ENCODE results near the gene CIB4.

Gene CIB4

GRCh38 chr2:26640781-26641564 is at the start of gene CIB4:
Gene CIB4, minus strand, starts transcription at chr2:26641366. Its CDS starts 52 bp downstream, at chr2:26641314.
- no peak for DNase-seq

- DNase-seq, result no peak
Observed at GRCh38 chr2:26687801-26688200, 46.6 kb upstream of the CIB4 start.

GRCh38 chr2:26687328-26687727 is 46.2 kb upstream of the CIB4 start:
- no peak for DNase-seq

GRCh38 chr2:26685989-26686839 is 45.0 kb upstream of the CIB4 start:
- DNase-seq, result no peak

GRCh38 chr2:26685341-26685740 is 44.2 kb upstream of the CIB4 start:
- DNase-seq, result no peak

- no peak for DNase-seq
Observed at GRCh38 chr2:26683583-26683982, 42.4 kb upstream of the CIB4 start.

- no peak for DNase-seq
Observed at GRCh38 chr2:26682155-26682554, 41.0 kb upstream of the CIB4 start.

GRCh38 chr2:26681656-26682055 is 40.5 kb upstream of the CIB4 start:
- DNase-seq, result no peak

GRCh38 chr2:26679867-26680266 is 38.7 kb upstream of the CIB4 start:
- no peak for DNase-seq

- DNase-seq, result no peak
Observed at GRCh38 chr2:26678035-26678434, 36.9 kb upstream of the CIB4 start.

- no peak for DNase-seq
Observed at GRCh38 chr2:26675651-26676255, 34.6 kb upstream of the CIB4 start.

GRCh38 chr2:26674771-26675170 is 33.6 kb upstream of the CIB4 start:
- no peak for DNase-seq

GRCh38 chr2:26674002-26674751 is 33.0 kb upstream of the CIB4 start:
- no peak for DNase-seq

- no peak for DNase-seq
Observed at GRCh38 chr2:26672818-26673393, 31.7 kb upstream of the CIB4 start.

- no peak for DNase-seq
Observed at GRCh38 chr2:26672112-26672817, 31.1 kb upstream of the CIB4 start.

GRCh38 chr2:26671691-26672090 is 30.5 kb upstream of the CIB4 start:
- no peak for DNase-seq

GRCh38 chr2:26670931-26671460 is 29.8 kb upstream of the CIB4 start:
- no peak for DNase-seq

GRCh38 chr2:26670171-26670570 is 29.0 kb upstream of the CIB4 start:
- no peak for DNase-seq

- no peak for DNase-seq
Observed at GRCh38 chr2:26668856-26669750, 27.9 kb upstream of the CIB4 start.

- DNase-seq, result no peak
Observed at GRCh38 chr2:26668041-26668440, 26.9 kb upstream of the CIB4 start.

GRCh38 chr2:26666671-26667070 is 25.5 kb upstream of the CIB4 start:
- DNase-seq, result no peak

Measured in activated CD4-positive, alpha-beta T cell treated with anti-CD3 and anti-CD28 coated beads, Interleukin-2, amount 50 U/mL, for 1 hour (primary cell).